B cell (primary cell): ENCODE results near the gene BLOC1S6. TPM values are rescaled to one million over a fixed set of nuclear protein-coding genes. Genes with fewer than 3 reads are reported as not detected.

Experiments used
- ATAC-seq: fragments of 200-7000 bp; cut with Tn5 transposase; one replicate; pipeline ENCODE4 v1.10.0; 2021; ENCODE audit warnings: low read depth, mild to moderate bottlenecking, moderate number of reproducible peaks, moderate library complexity
- CTCF ChIA-PET: fragments of 350-600 bp; sonication (Branson Sonifier 250); formaldehyde crosslinking; loops from one replicate; lab custom pipeline; 2021; ENCODE audit warnings: antibody characterized with exemption, inconsistent platforms; lab: Charles Lee
- POLR2A ChIA-PET: fragments of 350-600 bp; sonication (Branson Sonifier 250); formaldehyde crosslinking; loops from one replicate; lab custom pipeline; 2021; ENCODE audit warnings: antibody characterized with exemption; lab: Charles Lee
- DNase-seq: peaks from one replicate; pipeline ENCODE4 v3.0.0; 2013
- H2AFZ ChIP-seq: 2 replicates; pipeline ENCODE4 v1.6.1; 2012; ENCODE audit warnings: mild to moderate bottlenecking, low read depth, low read length; ENCODE audit not compliant: insufficient read depth, poor library complexity, severe bottlenecking
- H3K27ac ChIP-seq, 2 donors: 1 replicate in 1 of 2; 2 replicates in 1 of 2; pipeline ENCODE4 v1.5.1; 2012 to 2013; ENCODE audit warnings: low read length in 2 of 2, mild to moderate bottlenecking in 2 of 2, moderate library complexity in 1 of 2
- H3K27me3 ChIP-seq, 4 experiments: fragments of 200-600 bp in 1 of 4; sonication (generic) in 1 of 4; replicated peaks in 1 of 4; 1 replicate in 2 of 4; 2 replicates in 2 of 4; pipeline versions ENCODE4 v1.6.1 to v1.7.0; 2013 to 2016; ENCODE audit warnings: low read length in 3 of 4, mild to moderate bottlenecking in 2 of 4, mixed read lengths in 1 of 4, moderate library complexity in 1 of 4; ENCODE audit not compliant: insufficient read depth in 4 of 4, control insufficient read depth in 3 of 4; ENCODE audit errors: control extremely low read depth in 1 of 4
- H3K36me3 ChIP-seq, 2 experiments: replicated peaks in 1 of 2; 1 replicate in 1 of 2; 2 replicates in 1 of 2; pipeline versions ENCODE4 v1.6.1 to v1.7.1; 2013; ENCODE audit warnings: low read length in 1 of 2; ENCODE audit not compliant: insufficient read depth in 2 of 2, control insufficient read depth in 1 of 2; ENCODE audit errors: control extremely low read depth in 1 of 2, extremely low read depth in 1 of 2
- H3K4me1 ChIP-seq, 2 donors: fragments of 200-600 bp in 1 of 2; sonication (generic) in 1 of 2; 1 replicate in 1 of 2; 2 replicates in 1 of 2; pipeline versions ENCODE4 v1.5.1 to v1.6.1; 2013 to 2017; ENCODE audit warnings: low read length in 2 of 2; ENCODE audit not compliant: control insufficient read depth in 2 of 2, insufficient read depth in 2 of 2
- H3K4me2 ChIP-seq: replicated peaks from 2 replicates; pipeline ENCODE3; 2012; ENCODE audit warnings: mild to moderate bottlenecking, low read depth, low read length; ENCODE audit not compliant: poor library complexity, severe bottlenecking
- H3K4me3 ChIP-seq, 5 experiments: fragments of 200-600 bp in 1 of 5; sonication (generic) in 1 of 5; 1 replicate in 3 of 5; 2 replicates in 2 of 5; pipeline versions ENCODE4 v1.5.1 to v1.7.0; 2011 to 2016; ENCODE audit warnings: low read length in 4 of 5, mild to moderate bottlenecking in 4 of 5, low read depth in 2 of 5, control low read depth in 1 of 5, moderate library complexity in 1 of 5; ENCODE audit not compliant: insufficient read depth in 1 of 5; ENCODE audit errors: control extremely low read depth in 1 of 5, extremely low read depth in 1 of 5
- H3K79me2 ChIP-seq: fragments of 200-600 bp; sonication (generic); one replicate; pipeline ENCODE4 v1.6.0; 2016; ENCODE audit warnings: low read length; ENCODE audit not compliant: control insufficient read depth, insufficient read depth
- H3K9ac ChIP-seq: fragments of 200-600 bp; sonication (generic); 2 replicates; pipeline ENCODE4 v1.6.1; 2017; ENCODE audit warnings: mild to moderate bottlenecking, low read length, moderate library complexity
- H3K9me3 ChIP-seq, 3 donors: one replicate each; pipeline versions ENCODE4 v1.6.1 to v1.7.1; 2013; ENCODE audit warnings: low read length in 2 of 3; ENCODE audit not compliant: control insufficient read depth in 2 of 3, insufficient read depth in 1 of 3; ENCODE audit errors: control extremely low read depth in 1 of 3
- H4K20me1 ChIP-seq: 2 replicates; pipeline ENCODE4 v1.6.0; 2012; ENCODE audit warnings: mild to moderate bottlenecking, low read length; ENCODE audit not compliant: insufficient read depth, control insufficient read depth, poor library complexity, severe bottlenecking
- H3K27ac Mint-ChIP-seq: one replicate; pipeline ENCODE4 v1.8.0; 2021; ENCODE audit warnings: mixed read lengths
- H3K27me3 Mint-ChIP-seq: one replicate; pipeline ENCODE4 v1.8.0; 2021; ENCODE audit warnings: mixed read lengths
- H3K4me1 Mint-ChIP-seq: one replicate; pipeline ENCODE4 v1.8.0; 2021; ENCODE audit warnings: mixed read lengths
- H3K4me3 Mint-ChIP-seq: one replicate; pipeline ENCODE4 v1.8.0; 2021; ENCODE audit warnings: mixed read lengths
- H3K9me3 Mint-ChIP-seq: one replicate; pipeline ENCODE4 v1.8.0; 2022; ENCODE audit warnings: mixed read lengths; ENCODE audit not compliant: insufficient read depth
- CTCF ChIP-seq: fragments of 200-600 bp; IDR thresholded peaks from one replicate; pipeline ENCODE4 v1.8.0; 2022; ENCODE audit warnings: antibody characterized with exemption, mild to moderate bottlenecking
- EZH2 ChIP-seq: IDR thresholded peaks from 2 replicates; pipeline ENCODE4 v1.6.1; 2012; ENCODE audit warnings: borderline replicate concordance, low read depth, mild to moderate bottlenecking, moderate library complexity, low read length; ENCODE audit not compliant: insufficient read depth, poor library complexity, severe bottlenecking
- WGBS: methylation state at CpG from one replicate; pipeline ENCODE4 v1.1.5; 2013; ENCODE audit warnings: missing lambda C conversion rate; ENCODE audit not compliant: insufficient coverage; 5-methylcytosine and 5-hydroxymethylcytosine counted together
- intact Hi-C: fragments of 100-400 bp; cut with micrococcal nuclease; formaldehyde crosslinking; loops from one replicate; pipeline ENCODE4 v1.10.0; 2022
- polyA plus RNA-seq: library from polyadenylated mRNA; depleted of rRNA; stranded (reverse); fragments of >200 nt; gene quantifications from 2 replicates; pipeline ENCODE4 v1.2.3, GENCODE V29; 2012
- total RNA-seq, 2 donors: library from RNA; stranded (reverse); fragments of 120-200 nt in 1 of 2; gene quantifications; 1 replicate in 1 of 2; 2 replicates in 1 of 2; pipeline versions ENCODE4 v1.2.3 to v1.2.4, GENCODE V29; 2013 to 2022

The BLOC1S6 gene
- total and polyA plus RNA-seq, 2 donors (not counting 1 experiment from before 2014, with no cell fraction given), result 12.4 to 60.8 TPM

GRCh38 chr15:45572617-45573016 lies 14.6 kb upstream of the BLOC1S6 start:
- Histone ChIP-seq H3K9me3 (peaks cover 0 to 8% (median 6%) of the 10 kb centered on the region in 3 donors), H3K4me3 (peak overlapping the region in 1 of 5 experiments; percentile 22), H3K27ac (no peak overlapping the region), H2AFZ (no peak overlapping the region), H3K4me1 (peaks cover 13 to 24% of the 10 kb centered on the region in 2 donors), H4K20me1 (no peaks in the 10 kb centered on the region), H3K4me2 (peak overlapping the region; percentile 32), H3K27me3 (no peaks in the 10 kb centered on the region), H3K9ac (no peak overlapping the region), H3K79me2 (no peaks in the 10 kb centered on the region), H3K36me3 (no peaks in the 10 kb centered on the region)
- ChIA-PET POLR2A (interaction anchor here (0.7 to 2.2 kb wide), 2 partner anchors 14 to 32 kb away, joined by 5 to 10 read pairs; partner anchors contain the start of gene BLOC1S6), CTCF (interaction anchor here (0.9 to 2.1 kb wide), 2 partner anchors 14 to 115 kb away, joined by 3 to 5 read pairs; no protein-coding TSS in a partner anchor)
- intact Hi-C loops, result no loop called here
- peak overlapping the region; percentile 29 for H3K27ac Mint-ChIP-seq
- H3K4me1 Mint-ChIP-seq, result peaks cover 23% of the 10 kb centered on the region
- WGBS, result no CpG with 5 or more reads among the region's 3 CpGs
- no peaks in the 10 kb centered on the region for H3K9me3 Mint-ChIP-seq
- no peak for TF ChIP-seq CTCF
- no peak for TF ChIP-seq EZH2
- ATAC-seq, result peak; percentile 54
- peak overlapping the region; percentile 33 for H3K4me3 Mint-ChIP-seq
- DNase-seq, result peak; percentile 47
- no peaks in the 10 kb centered on the region for H3K27me3 Mint-ChIP-seq

GRCh38 chr15:45573961-45574629 lies 13.1 kb upstream of the BLOC1S6 start:
- Mint-ChIP-seq H3K4me3 (no peak overlapping the region), H3K9me3 (no peaks in the 10 kb centered on the region), H3K4me1 (peaks cover 23% of the 10 kb centered on the region), H3K27ac (peak overlapping the region; percentile 74), H3K27me3 (no peaks in the 10 kb centered on the region)
- Histone ChIP-seq H3K9me3 (peaks cover 0 to 8% (median 6%) of the 10 kb centered on the region in 3 donors), H3K4me1 (peaks cover 13 to 24% of the 10 kb centered on the region in 2 donors), H3K79me2 (no peaks in the 10 kb centered on the region), H3K27me3 (no peaks in the 10 kb centered on the region), H3K4me3 (no peak overlapping the region), H2AFZ (no peak overlapping the region), H3K9ac (no peak overlapping the region), H3K27ac (no peak overlapping the region), H3K36me3 (no peaks in the 10 kb centered on the region), H3K4me2 (no peak overlapping the region), H4K20me1 (no peaks in the 10 kb centered on the region)
- ATAC-seq (peak; percentile 36), DNase-seq (peak; percentile 27)
- intact Hi-C loops, result no loop called here
- POLR2A ChIA-PET, result interaction anchor here (0.6 to 2.2 kb wide), 2 partner anchors 13 to 17 kb away, joined by 3 to 10 read pairs; partner anchors contain the start of gene BLOC1S6
- CTCF ChIA-PET, result interaction anchor here (0.7 to 2.1 kb wide), 3 partner anchors 38 to 116 kb away, joined by 3 to 6 read pairs (median 5); no protein-coding TSS in a partner anchor
- WGBS, result 93% methylated on average over 5 of the region's 7 CpGs
- TF ChIP-seq EZH2 (no peak), CTCF (peak; percentile 30)
